Bladder microvascular endothelial cell (primary cell): Measurements from ENCODE around the gene NLRP6. TPM values are rescaled to one million over a fixed set of nuclear protein-coding genes. Genes with fewer than 3 reads are reported as not detected.

Experiments
- total RNA-seq: library from RNA; depleted of rRNA; stranded (reverse); fragments of >200 nt; gene quantifications from 2 replicates; pipeline ENCODE4 v1.2.3, GENCODE V29; 2014

Gene NLRP6
- not detected in 2 replicates for total RNA-seq

DNA sequence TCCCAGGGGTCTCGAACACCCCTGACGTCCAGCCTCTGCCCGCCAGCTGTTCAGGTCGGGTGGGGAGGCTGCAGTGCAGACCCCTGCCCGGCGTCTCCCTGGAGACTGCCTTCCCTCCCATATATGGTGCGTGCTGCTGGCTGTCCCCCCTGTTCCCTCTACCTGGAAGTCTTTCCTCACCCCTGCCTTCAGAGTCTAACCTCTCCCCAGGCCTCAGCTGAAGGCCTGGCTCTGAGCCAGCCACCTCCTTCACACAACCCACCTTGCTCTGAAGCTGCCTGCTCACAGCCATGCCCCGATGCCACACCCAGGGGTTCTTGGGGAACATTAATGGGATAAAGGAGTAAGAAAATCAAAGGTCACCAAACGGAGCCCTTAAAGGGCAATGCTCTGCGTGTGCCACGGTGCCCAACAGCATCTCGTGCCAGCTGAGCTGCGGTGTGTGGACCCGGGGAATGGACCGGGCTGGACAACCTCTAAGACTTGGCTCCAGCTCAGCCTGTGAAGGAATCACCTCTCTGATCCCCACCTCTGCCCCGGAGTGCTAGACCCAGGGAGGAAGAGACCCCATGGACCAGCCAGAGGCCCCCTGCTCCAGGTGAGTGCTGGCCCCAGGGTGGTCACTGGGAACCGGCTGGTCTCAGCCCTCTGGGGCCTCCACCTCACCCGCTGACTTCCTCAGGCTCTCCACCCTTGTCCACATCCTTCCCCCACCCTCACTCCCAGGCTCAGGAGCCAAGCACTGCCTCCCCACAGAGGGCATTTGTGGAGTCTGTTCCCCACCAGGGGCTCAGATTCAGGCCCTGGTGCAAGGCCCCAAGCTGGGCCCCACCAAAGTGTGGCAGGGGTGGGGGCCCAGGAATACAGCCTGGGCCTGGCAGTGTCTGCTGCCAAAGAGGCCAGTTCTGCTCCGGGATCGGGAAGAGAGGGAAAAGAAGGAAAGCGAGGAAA is at the start of gene NLRP6:
Gene NLRP6 (plus strand): TSS at position 407 of the 951 bp plus-strand sequence. CDS start 163 bp downstream, at position 570.

GRCh38 chr11:235997-236773 is 42.0 kb upstream of the NLRP6 start, which contains the start of gene SIRT3:
TSS of gene SIRT3 (minus strand) at chr11:236342. CDS start at chr11:236328, 14 bp downstream.

GRCh38 chr11:236774-237767 is 41.1 kb upstream of the NLRP6 start, which contains the start of gene PSMD13:
TSS of gene PSMD13 (plus strand) at chr11:236976. CDS start at chr11:237050, 74 bp downstream.

GRCh38 chr11:288478-289397 is 10.5 kb downstream of the NLRP6 start, which contains the start of gene PGGHG:
TSS of gene PGGHG (plus strand) at chr11:289126. CDS start at chr11:289817, 691 bp downstream.

GRCh38 chr11:299081-299891 is 21.1 kb downstream of the NLRP6 start, which contains the start of gene IFITM5:
TSS of gene IFITM5 (minus strand) at chr11:299526. CDS start at chr11:299490, 36 bp downstream.

GRCh38 chr11:307766-308708 is 29.8 kb downstream of the NLRP6 start, which contains the start of gene IFITM2:
TSS of gene IFITM2 (plus strand) at chr11:307816. CDS start at chr11:308193, 377 bp downstream.

GRCh38 chr11:313787-314553 is 35.8 kb downstream of the NLRP6 start, which contains the start of gene IFITM1:
TSS of gene IFITM1 (plus strand) at chr11:314040. CDS start at chr11:314171, 131 bp downstream.

Other genes with a start within 250 kb of the NLRP6 start
- gene SCGB1C1, start 85.3 kb upstream of the NLRP6 start, total RNA-seq: not detected in 2 replicates
- gene BET1L, start 71.0 kb upstream of the NLRP6 start, total RNA-seq: 8.6 and 18.3 TPM in 2 replicates
- gene RIC8A, start 70.7 kb upstream of the NLRP6 start, total RNA-seq: 144 and 223 TPM in 2 replicates
- gene SIRT3, start 42.1 kb upstream of the NLRP6 start, total RNA-seq: 5.8 and 7.9 TPM in 2 replicates
- 168 and 170 TPM in 2 replicates for gene PSMD13, start 41.4 kb upstream of the NLRP6 start, total RNA-seq
- 9.1 and 19.9 TPM in 2 replicates for gene PGGHG, start 10.7 kb downstream of the NLRP6 start, total RNA-seq
- gene IFITM5, start 21.1 kb downstream of the NLRP6 start, total RNA-seq: not detected in 2 replicates
- gene IFITM2, start 29.4 kb downstream of the NLRP6 start, total RNA-seq: 82.6 and 114 TPM in 2 replicates
- gene IFITM1, start 35.6 kb downstream of the NLRP6 start, total RNA-seq: 4.1 and 31.7 TPM in 2 replicates
- gene IFITM3, start 42.5 kb downstream of the NLRP6 start, total RNA-seq: 44.7 and 77.2 TPM in 2 replicates
- gene B4GALNT4, start 91.1 kb downstream of the NLRP6 start, total RNA-seq: 0.16 and 2.3 TPM in 2 replicates
- gene PKP3, start 115.8 kb downstream of the NLRP6 start, total RNA-seq: 0.06 and 0.16 TPM in 2 replicates
- 32.1 and 42.6 TPM in 2 replicates for gene SIGIRR, start 136.6 kb downstream of the NLRP6 start, total RNA-seq
- 0.32 and 5.7 TPM in 2 replicates for gene ANO9, start 163.6 kb downstream of the NLRP6 start, total RNA-seq
- 22.2 and 37.3 TPM in 2 replicates for gene PTDSS2, start 171.9 kb downstream of the NLRP6 start, total RNA-seq
- 206 and 271 TPM in 2 replicates for gene RNH1, start 228.8 kb downstream of the NLRP6 start, total RNA-seq